GM21576 (cell line): ENCODE results near the gene PAQR7.
A peak's percentile ranks its signal among the peaks of the same experiment; 100 is the strongest.

Experiments used
- ATAC-seq: cut with Tn5 transposase; IDR thresholded peaks from one replicate; pipeline ENCODE4 v1.9.1; 2021; ENCODE audit warnings: mild to moderate bottlenecking, moderate library complexity; ENCODE audit not compliant: unreplicated experiment

The PAQR7 gene

GRCh38 chr1:25819491-25820246, 55.8 kb downstream of the PAQR7 start, which contains the start of gene MTFR1L:
TSS of gene MTFR1L (plus strand) at chr1:25819954. CDS start at chr1:25823105, 3,151 bp downstream.
- ATAC-seq = peak; percentile 73

GRCh38 chr1:25818569-25818968, 56.9 kb downstream of the PAQR7 start:
- no peak for ATAC-seq

GRCh38 chr1:25817840-25818501, 57.5 kb downstream of the PAQR7 start:
- ATAC-seq = no peak

- ATAC-seq = no peak
Observed at GRCh38 chr1:25816112-25816718, 59.3 kb downstream of the PAQR7 start.

GRCh38 chr1:25815208-25816111, 60.0 kb downstream of the PAQR7 start:
- no peak for ATAC-seq

- no peak for ATAC-seq
Observed at GRCh38 chr1:25814549-25815087, 60.9 kb downstream of the PAQR7 start.

- no peak for ATAC-seq
Observed at GRCh38 chr1:25813734-25814471, 61.6 kb downstream of the PAQR7 start.

- ATAC-seq = no peak
Observed at GRCh38 chr1:25813071-25813733, 62.3 kb downstream of the PAQR7 start.
